Measurements from ENCODE around the gene CCND2. TPM values are rescaled to one million over a fixed set of nuclear protein-coding genes. Genes with fewer than 3 reads are reported as not detected.

The CCND2 gene
- total RNA-seq, 4 donors from 2014 or later: 84.1 to 124 (median 89.7) TPM

DNA sequence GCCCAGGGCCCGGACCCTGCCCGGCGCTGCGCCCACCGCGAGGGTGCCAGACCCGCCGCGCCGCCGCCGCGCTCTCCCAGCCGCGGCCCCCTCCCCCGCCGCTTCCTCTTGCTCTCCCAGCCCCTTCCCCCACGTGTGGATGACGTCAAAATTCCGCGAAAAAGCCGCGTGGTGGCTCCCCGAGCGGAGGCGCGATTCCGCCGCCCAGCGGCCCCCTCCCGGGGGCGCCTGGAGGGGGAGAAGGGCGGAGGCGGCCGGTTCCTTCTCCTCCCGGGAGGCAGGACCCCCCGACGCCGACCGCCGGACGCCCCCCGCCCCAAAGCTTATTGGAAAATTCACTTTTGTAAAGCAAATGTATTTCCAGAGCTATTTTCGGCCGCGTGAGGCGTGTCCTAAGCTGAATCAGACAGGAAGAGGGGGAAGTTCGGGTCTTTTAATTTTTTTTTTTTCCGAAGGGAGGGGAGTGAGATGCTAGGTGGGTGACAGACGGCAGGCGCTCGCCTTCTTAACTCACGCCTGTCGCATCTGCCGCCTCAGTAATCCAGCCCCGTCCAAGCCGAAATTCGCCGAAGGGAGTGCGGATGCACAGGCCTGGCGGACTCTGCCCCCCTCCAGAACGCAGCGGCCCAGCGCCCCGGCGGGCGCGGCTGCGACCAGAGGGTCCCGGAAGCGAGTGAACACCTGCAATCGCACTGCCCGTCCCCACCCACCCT, 4.1 kb upstream of the CCND2 start:
- H3K27ac ChIP-seq: peak overlapping the region; percentile 66 to 96 (median 94)
- peak; percentile 70 to 84 for DNase-seq (ENCODE audit: low spot score in 2 of 2)
- TF ChIP-seq EP300 (IDR thresholded peaks at IDR 0.05) (peak in 1 of 2 donors; percentile 86), POLR2A (IDR thresholded peaks at IDR 0.05) (peak; percentile 51 to 86), CTCF (IDR thresholded peaks at IDR 0.05) (peak; percentile 11 to 60 (median 27))
- WGBS, 2 donors: 1 to 2% methylated on average over 45 to 73 of the region's 73 CpGs
- H3K36me3 ChIP-seq: no peaks in the 10 kb centered on the region
- peak overlapping the region; percentile 28 to 82 (median 72) for H3K4me3 ChIP-seq
- H3K27me3 ChIP-seq: peaks cover 0 to 76% of the 10 kb centered on the region in 2 donors
- H3K4me1 ChIP-seq: peaks cover 0 to 47% (median 9%) of the 10 kb centered on the region in 4 donors
- no peaks in the 10 kb centered on the region for H3K9me3 ChIP-seq

DNA sequence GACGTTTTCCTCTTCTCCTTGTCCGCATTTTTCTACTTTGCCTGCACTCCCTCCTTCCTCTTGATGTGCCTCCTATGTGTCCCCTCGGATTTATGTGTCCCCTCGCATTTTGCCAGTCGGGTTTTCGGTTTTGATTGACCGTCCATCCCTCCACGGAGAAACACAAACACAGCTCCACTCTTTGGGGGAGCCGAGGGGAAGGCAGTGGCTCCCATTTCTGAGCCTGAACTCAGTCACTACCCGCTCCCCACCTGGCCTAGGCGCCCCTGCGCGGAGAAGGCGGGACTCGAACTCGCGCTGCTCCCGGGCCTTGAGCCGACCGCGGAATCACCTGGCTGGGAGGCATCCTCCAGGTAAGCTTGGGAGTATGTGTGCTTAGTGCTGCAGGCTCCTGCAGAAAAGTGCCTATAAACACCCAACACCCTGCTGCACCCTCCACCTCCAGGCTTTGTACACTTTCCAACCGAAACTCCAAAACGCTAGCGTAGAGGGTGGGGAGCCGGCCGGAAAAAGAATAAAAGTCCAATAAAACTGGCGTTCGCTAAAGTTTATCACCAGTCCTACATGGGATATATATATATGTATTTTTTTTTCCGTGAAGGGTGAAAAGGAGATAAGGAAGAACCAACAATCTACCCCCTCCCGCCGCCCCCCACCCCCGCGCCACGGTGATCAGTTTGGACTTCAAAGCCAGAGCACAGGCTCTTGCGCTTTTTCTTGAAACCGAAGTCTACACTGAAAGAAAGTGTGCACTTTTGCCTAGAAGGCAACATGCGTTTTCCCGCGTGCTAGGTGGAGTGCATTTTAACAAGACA, 3.3 kb upstream of the CCND2 start:
- no peak for DNase-seq (ENCODE audit: low spot score in 2 of 2)
- Histone ChIP-seq H3K27me3 (peaks cover 0 to 76% of the 10 kb centered on the region in 2 donors), H3K4me1 (peaks cover 0 to 47% (median 9%) of the 10 kb centered on the region in 4 donors), H3K36me3 (no peaks in the 10 kb centered on the region), H3K4me3 (peak overlapping the region; percentile 38 to 82 (median 72)), H3K9me3 (no peaks in the 10 kb centered on the region), H3K27ac (peak overlapping the region; percentile 66 to 96 (median 94))
- WGBS, 2 donors: 7% methylated on average over 39 of the region's 39 CpGs
- TF ChIP-seq POLR2A (IDR thresholded peaks at IDR 0.05) (no peak), EP300 (IDR thresholded peaks at IDR 0.05) (no peak), CTCF (IDR thresholded peaks at IDR 0.05) (no peak)

GRCh38 chr12:4270831-4271716, 2.5 kb upstream of the CCND2 start:
- WGBS, 2 donors: 1 to 2% methylated on average over 43 to 45 of the region's 52 CpGs
- H3K27ac ChIP-seq: peak overlapping the region; percentile 67 to 96 (median 94)
- H3K36me3 ChIP-seq: no peaks in the 10 kb centered on the region
- H3K4me1 ChIP-seq: peaks cover 0 to 48% (median 9%) of the 10 kb centered on the region in 4 donors
- peak overlapping the region; percentile 38 to 82 (median 72) for H3K4me3 ChIP-seq
- H3K9me3 ChIP-seq: no peaks in the 10 kb centered on the region
- DNase-seq (ENCODE audit: low spot score in 2 of 2): peak; percentile 41 to 56
- no peak for TF ChIP-seq CTCF (IDR thresholded peaks at IDR 0.05)
- TF ChIP-seq EP300 (IDR thresholded peaks at IDR 0.05): peak in 1 of 2 donors; percentile 52
- TF ChIP-seq POLR2A (IDR thresholded peaks at IDR 0.05): no peak
- H3K27me3 ChIP-seq: peaks cover 0 to 78% of the 10 kb centered on the region in 2 donors

GRCh38 chr12:4271717-4272423, 1.7 kb upstream of the CCND2 start:
- TF ChIP-seq POLR2A (IDR thresholded peaks at IDR 0.05) (peak; percentile 61 to 64), CTCF (IDR thresholded peaks at IDR 0.05) (no peak), EP300 (IDR thresholded peaks at IDR 0.05) (peak in 1 of 2 donors; percentile 73)
- DNase-seq (ENCODE audit: low spot score in 2 of 2): peak; percentile 63 to 69
- peaks cover 0 to 56% (median 15%) of the 10 kb centered on the region in 4 donors for H3K4me1 ChIP-seq
- no peaks in the 10 kb centered on the region for H3K9me3 ChIP-seq
- peak overlapping the region; percentile 71 to 82 (median 72) for H3K4me3 ChIP-seq
- peaks cover 0 to 70% of the 10 kb centered on the region in 2 donors for H3K27me3 ChIP-seq
- no peaks in the 10 kb centered on the region for H3K36me3 ChIP-seq
- H3K27ac ChIP-seq: peak overlapping the region; percentile 91 to 96 (median 94)
- 1% methylated on average over 33 to 42 of the region's 43 CpGs for WGBS, 2 donors
